Parathyroid adenoma (tissue), 2 donors: Measurements from ENCODE around the gene TFAP2A.

Source experiments
- H2AFZ ChIP-seq: fragments of 300-600 bp; sonication (generic); one replicate; pipeline ENCODE4 v1.7.0; 2017; ENCODE audit warnings: antibody characterized with exemption, mild to moderate bottlenecking
- H3K27ac ChIP-seq: fragments of 300-600 bp; sonication (generic); one replicate; pipeline ENCODE4 v1.7.0; 2017
- H3K27me3 ChIP-seq: fragments of 300-600 bp; sonication (generic); one replicate; pipeline ENCODE4 v1.7.0; 2017; ENCODE audit warnings: low read length; ENCODE audit not compliant: control insufficient read depth, insufficient read depth
- H3K36me3 ChIP-seq: fragments of 300-600 bp; sonication (generic); one replicate; pipeline ENCODE4 v1.7.0; 2017; ENCODE audit warnings: low read length; ENCODE audit not compliant: control insufficient read depth, insufficient read depth
- H3K4me1 ChIP-seq: fragments of 300-600 bp; sonication (generic); one replicate; pipeline ENCODE4 v1.7.0; 2017; ENCODE audit warnings: control low read depth
- H3K4me2 ChIP-seq: fragments of 300-600 bp; sonication (generic); one replicate; pipeline ENCODE4 v1.7.0; 2017; ENCODE audit warnings: low read length
- H3K4me3 ChIP-seq: fragments of 300-600 bp; sonication (generic); one replicate; pipeline ENCODE4 v1.7.0; 2017; ENCODE audit warnings: low read depth, low read length
- H3K79me2 ChIP-seq: fragments of 300-600 bp; sonication (generic); one replicate; pipeline ENCODE4 v1.7.0; 2017; ENCODE audit warnings: control low read depth
- H3K9ac ChIP-seq: fragments of 300-600 bp; sonication (generic); one replicate; pipeline ENCODE4 v1.7.0; 2017; ENCODE audit warnings: mild to moderate bottlenecking
- H3K9me3 ChIP-seq: fragments of 300-600 bp; sonication (generic); one replicate; pipeline ENCODE4 v1.7.0; 2017; ENCODE audit warnings: low read length; ENCODE audit not compliant: control insufficient read depth
- TF ChIP-seq, protein P1 (sequence below): fragments of 300-600 bp; sonication (generic); IDR thresholded peaks from one replicate; pipeline ENCODE4 v1.7.0; 2017; ENCODE audit warnings: antibody characterized with exemption, mild to moderate bottlenecking
- donor health status: primary hyperparathyroidism.

TFAP2A gene

DNA sequence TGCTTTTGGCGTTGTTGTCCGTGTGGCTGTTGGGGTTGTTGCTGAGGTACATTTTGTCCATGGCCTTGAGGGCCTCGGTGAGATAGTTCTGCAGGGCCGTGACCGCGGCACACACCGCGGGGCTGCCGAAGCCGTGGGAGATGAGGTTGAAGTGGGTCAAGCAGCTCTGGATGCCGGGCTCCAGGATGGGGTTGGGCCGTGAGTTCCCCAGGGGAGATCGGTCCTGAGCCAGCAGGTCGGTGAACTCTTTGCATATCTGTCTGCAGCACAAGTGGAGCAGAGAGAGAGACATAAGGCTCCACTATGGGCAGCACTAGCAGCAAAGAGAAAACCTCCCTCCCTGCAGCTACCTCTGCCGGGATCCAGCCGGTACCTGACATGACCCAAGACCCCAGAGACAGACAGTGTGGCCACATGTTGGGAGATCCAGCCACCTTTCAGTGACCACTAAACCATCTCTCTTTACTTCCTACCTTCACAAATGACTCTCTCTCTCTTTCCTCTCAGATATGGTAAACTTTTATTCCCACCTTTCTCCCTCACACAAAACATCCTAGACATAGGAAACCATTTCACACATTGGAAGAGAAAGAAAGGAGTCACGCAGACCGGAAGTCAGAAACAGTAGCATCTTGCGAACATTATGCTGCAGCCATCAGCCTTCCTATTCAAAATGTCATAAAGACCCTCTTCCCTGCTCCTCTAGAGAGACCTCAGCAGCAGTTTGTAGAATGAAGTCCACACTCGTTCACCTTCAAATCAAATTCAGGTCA lies 16.2 kb downstream of the TFAP2A start:
- Histone ChIP-seq H3K4me3 (no peak overlapping the region), H3K9ac (no peak overlapping the region), H3K4me2 (no peak overlapping the region), H3K9me3 (no peaks in the 10 kb centered on the region), H2AFZ (no peak overlapping the region), H3K79me2 (no peaks in the 10 kb centered on the region), H3K36me3 (no peaks in the 10 kb centered on the region), H3K27me3 (peaks cover 4% of the 10 kb centered on the region), H3K27ac (no peak overlapping the region), H3K4me1 (peaks cover 4% of the 10 kb centered on the region)
- TF ChIP-seq, protein P1, sequence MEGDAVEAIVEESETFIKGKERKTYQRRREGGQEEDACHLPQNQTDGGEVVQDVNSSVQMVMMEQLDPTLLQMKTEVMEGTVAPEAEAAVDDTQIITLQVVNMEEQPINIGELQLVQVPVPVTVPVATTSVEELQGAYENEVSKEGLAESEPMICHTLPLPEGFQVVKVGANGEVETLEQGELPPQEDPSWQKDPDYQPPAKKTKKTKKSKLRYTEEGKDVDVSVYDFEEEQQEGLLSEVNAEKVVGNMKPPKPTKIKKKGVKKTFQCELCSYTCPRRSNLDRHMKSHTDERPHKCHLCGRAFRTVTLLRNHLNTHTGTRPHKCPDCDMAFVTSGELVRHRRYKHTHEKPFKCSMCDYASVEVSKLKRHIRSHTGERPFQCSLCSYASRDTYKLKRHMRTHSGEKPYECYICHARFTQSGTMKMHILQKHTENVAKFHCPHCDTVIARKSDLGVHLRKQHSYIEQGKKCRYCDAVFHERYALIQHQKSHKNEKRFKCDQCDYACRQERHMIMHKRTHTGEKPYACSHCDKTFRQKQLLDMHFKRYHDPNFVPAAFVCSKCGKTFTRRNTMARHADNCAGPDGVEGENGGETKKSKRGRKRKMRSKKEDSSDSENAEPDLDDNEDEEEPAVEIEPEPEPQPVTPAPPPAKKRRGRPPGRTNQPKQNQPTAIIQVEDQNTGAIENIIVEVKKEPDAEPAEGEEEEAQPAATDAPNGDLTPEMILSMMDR, result no peak

DNA sequence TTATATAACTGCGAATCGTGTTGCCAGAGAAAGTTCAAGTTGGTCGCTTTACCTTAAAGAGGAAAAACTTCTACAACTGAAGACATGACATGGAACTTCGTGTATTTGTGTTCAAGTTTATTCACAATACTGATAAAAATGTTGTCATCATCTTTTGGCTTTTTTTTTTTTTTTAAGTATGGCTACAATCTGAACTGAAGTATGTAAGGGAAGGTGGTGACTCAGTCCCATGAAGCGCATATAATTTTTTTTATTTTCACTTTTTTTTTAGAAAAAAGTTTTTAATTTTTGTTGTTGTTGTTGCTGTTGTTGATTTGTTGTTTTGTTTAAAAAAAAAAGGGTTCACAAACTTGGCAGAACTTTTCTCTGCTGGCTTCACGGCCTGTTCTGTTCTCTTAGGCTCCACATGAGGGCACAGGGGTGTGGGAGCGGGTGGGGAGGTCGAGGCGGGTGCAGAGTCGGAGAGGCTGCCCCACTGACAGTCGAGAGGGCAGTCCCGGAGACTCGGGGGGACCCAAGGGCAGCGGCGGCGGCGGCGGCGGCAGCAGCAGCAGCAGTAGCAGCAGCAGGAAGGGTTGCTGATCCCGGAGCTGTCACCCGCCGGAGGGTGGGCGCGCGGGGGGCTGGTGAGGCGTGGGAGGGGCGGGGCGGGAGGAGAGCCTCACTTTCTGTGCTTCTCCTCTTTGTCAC lies 17.0 kb downstream of the TFAP2A start:
- H3K4me3 ChIP-seq, result no peak overlapping the region
- peaks cover 4% of the 10 kb centered on the region for H3K27me3 ChIP-seq
- H3K79me2 ChIP-seq, result no peaks in the 10 kb centered on the region
- H3K36me3 ChIP-seq, result no peaks in the 10 kb centered on the region
- H3K4me1 ChIP-seq, result no peaks in the 10 kb centered on the region
- H3K9me3 ChIP-seq, result no peaks in the 10 kb centered on the region
- no peak overlapping the region for H2AFZ ChIP-seq
- H3K27ac ChIP-seq, result no peak overlapping the region
- TF ChIP-seq, protein P1, result no peak
- no peak overlapping the region for H3K4me2 ChIP-seq
- no peak overlapping the region for H3K9ac ChIP-seq

DNA sequence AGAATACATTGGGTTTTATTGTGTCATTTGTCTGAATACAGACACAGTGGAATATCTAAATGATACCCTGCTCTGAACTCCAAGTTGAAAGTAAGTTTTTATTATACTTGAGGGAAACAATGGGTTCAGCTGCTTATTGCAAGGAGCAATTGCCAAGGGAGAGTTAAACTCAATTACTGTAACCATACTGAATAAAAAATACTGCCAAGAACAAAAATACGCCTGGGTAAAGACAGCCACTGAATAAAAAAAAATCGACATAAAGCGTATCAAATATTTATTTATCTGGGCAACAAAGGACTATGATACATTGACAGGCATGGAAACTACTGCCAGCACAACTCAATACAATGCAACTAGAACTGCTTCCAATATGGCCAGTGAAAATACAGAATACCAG lies 18.1 kb downstream of the TFAP2A start:
- TF ChIP-seq, protein P1, result no peak

DNA sequence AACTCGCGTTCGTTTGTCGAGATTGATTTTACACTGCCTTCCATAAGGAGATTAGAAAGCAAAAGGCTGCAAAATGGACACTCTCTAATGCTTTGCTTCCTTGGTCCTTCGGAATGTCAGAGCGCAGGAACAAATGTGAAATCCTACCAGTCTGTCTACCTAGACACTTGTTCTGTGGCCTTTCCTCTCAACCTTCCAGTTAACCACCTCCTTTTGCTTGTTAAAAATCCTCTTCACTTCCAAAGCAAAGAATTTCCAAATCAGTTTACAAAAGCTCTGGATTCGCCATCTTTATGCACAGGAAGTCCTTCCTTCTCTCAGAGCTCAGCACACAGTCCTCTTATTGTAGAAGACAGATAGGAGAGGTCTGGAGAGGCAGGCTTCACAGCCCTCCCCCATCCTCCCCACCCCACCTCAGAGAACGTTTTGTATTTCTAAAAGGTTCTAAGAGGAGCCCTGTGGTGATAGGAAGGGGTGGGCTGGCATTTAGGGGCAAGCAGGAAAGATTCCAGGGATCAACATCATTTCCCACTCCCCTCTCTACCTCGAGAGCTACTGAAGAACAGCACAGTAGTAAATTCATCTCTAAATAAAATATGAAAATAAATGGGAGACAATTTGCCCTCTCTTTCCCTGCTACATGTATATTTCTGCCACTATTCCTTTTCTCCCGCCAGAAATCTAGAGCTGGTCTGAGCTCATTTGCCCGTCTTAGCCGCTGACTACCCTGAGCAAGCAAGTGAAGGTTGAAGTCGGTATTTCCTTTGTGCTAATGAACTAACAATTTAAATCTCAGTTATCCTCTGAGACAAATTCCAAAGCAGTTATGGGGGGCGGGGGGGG lies 18.9 kb downstream of the TFAP2A start:
- no peak overlapping the region for H3K4me2 ChIP-seq
- peaks cover 6% of the 10 kb centered on the region for H3K27me3 ChIP-seq
- TF ChIP-seq, protein P1, result no peak
- no peak overlapping the region for H3K9ac ChIP-seq
- no peaks in the 10 kb centered on the region for H3K36me3 ChIP-seq
- H3K4me1 ChIP-seq, result no peaks in the 10 kb centered on the region
- no peak overlapping the region for H3K4me3 ChIP-seq
- no peak overlapping the region for H2AFZ ChIP-seq
- no peaks in the 10 kb centered on the region for H3K79me2 ChIP-seq
- no peaks in the 10 kb centered on the region for H3K9me3 ChIP-seq
- no peak overlapping the region for H3K27ac ChIP-seq

More for the DNA sequence above, 18.1 kb downstream of the TFAP2A start:
- Histone ChIP-seq H3K79me2 (no peaks in the 10 kb centered on the region), H3K4me1 (no peaks in the 10 kb centered on the region), H3K36me3 (no peaks in the 10 kb centered on the region), H3K9me3 (no peaks in the 10 kb centered on the region), H2AFZ (no peak overlapping the region), H3K4me3 (no peak overlapping the region), H3K27me3 (peaks cover 4% of the 10 kb centered on the region), H3K4me2 (no peak overlapping the region), H3K27ac (no peak overlapping the region), H3K9ac (no peak overlapping the region)
